ENCODE data around the gene ADD2.

DNA sequence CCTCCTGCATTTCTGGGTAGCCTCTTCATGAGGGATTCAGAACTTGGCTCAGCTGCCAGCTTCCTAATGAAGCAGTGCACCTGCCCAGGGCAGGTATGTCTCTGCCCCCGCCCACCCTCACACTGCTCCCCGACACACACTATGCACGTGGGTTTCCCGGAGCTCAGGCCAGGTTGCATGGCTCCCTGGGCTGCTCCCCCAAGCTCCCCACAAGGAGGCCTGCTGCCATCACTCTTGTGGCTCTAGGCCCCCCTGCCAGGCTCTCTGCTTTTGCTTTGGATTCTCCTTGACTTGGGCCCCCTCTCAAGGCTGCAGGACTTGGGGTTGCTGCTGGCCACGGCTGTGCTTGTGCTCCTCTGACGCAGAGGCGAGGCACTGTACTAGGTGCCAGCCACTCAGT lies 43.6 kb downstream of the ADD2 start:
- TF ChIP-seq, protein P1, sequence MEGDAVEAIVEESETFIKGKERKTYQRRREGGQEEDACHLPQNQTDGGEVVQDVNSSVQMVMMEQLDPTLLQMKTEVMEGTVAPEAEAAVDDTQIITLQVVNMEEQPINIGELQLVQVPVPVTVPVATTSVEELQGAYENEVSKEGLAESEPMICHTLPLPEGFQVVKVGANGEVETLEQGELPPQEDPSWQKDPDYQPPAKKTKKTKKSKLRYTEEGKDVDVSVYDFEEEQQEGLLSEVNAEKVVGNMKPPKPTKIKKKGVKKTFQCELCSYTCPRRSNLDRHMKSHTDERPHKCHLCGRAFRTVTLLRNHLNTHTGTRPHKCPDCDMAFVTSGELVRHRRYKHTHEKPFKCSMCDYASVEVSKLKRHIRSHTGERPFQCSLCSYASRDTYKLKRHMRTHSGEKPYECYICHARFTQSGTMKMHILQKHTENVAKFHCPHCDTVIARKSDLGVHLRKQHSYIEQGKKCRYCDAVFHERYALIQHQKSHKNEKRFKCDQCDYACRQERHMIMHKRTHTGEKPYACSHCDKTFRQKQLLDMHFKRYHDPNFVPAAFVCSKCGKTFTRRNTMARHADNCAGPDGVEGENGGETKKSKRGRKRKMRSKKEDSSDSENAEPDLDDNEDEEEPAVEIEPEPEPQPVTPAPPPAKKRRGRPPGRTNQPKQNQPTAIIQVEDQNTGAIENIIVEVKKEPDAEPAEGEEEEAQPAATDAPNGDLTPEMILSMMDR (IDR thresholded peaks at IDR 0.05) = no peak
- TF ChIP-seq POLR2A (IDR thresholded peaks at IDR 0.05) = no peak
